ENCODE results near the gene IMMP1L. TPM values are rescaled to one million over a fixed set of nuclear protein-coding genes. Genes with fewer than 3 reads are reported as not detected.

Gene IMMP1L, protein sequence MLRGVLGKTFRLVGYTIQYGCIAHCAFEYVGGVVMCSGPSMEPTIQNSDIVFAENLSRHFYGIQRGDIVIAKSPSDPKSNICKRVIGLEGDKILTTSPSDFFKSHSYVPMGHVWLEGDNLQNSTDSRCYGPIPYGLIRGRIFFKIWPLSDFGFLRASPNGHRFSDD
- total RNA-seq, result 10 to 100 TPM in 3 of 4 donors, 1 to 10 TPM in 1; 8.0 to 32.3 (median 19.2) TPM

DNA sequence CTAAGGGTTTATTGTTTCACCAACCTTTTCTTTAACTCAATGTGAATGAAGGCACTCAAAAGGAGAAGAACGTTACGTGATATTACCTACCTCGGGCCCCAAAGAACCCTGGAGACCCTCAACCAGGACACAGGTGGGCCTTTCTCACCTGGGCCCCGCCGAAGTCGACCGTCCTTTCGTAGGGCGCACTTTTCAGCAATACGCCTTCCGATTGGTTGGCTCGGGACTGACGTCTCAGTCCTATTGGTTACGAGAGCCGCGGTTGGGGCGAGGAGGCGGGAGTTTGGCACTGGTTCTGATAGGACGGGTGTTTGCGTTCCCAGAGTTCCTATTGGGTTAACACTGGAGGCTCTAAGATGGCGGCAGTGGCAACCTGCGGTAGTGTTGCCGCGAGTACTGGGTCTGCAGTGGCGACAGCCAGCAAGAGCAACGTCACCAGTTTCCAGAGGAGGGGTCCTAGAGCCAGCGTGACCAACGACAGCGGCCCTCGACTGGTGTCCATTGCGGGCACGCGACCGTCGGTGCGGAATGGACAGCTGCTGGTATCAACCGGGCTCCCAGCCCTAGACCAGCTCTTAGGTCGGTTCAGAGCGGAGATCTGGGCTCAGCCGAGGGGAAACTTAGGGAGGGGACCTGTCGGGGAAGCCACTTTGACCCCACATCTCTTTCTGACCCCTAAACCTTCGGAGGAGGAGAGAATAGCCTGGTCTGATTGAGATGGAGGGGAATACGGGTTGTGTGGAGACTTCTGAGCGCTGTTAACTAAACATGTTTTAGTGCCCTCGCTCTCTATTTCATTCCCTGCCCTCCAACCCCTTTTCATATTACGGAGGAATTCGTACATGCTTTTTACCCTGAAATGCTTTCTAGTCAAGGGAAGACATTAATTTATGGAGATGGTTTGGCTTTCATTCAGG is at the start of gene IMMP1L, which contains the start of gene ELP4:
IMMP1L (minus strand) TSS at position 194 of the 917 bp plus-strand sequence. CDS start 46,346 bp downstream, outside the sequence.
ELP4 (plus strand) TSS at position 339 of the 917 bp plus-strand sequence; CDS start at position 357, 18 bp downstream.
- DNase-seq (ENCODE audit: low spot score) (peak; percentile 87), ATAC-seq (ENCODE audit: low FRiP score) (peak; percentile 99)
- TF ChIP-seq, protein P1, sequence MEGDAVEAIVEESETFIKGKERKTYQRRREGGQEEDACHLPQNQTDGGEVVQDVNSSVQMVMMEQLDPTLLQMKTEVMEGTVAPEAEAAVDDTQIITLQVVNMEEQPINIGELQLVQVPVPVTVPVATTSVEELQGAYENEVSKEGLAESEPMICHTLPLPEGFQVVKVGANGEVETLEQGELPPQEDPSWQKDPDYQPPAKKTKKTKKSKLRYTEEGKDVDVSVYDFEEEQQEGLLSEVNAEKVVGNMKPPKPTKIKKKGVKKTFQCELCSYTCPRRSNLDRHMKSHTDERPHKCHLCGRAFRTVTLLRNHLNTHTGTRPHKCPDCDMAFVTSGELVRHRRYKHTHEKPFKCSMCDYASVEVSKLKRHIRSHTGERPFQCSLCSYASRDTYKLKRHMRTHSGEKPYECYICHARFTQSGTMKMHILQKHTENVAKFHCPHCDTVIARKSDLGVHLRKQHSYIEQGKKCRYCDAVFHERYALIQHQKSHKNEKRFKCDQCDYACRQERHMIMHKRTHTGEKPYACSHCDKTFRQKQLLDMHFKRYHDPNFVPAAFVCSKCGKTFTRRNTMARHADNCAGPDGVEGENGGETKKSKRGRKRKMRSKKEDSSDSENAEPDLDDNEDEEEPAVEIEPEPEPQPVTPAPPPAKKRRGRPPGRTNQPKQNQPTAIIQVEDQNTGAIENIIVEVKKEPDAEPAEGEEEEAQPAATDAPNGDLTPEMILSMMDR (IDR thresholded peaks at IDR 0.05), result no peak

DNA sequence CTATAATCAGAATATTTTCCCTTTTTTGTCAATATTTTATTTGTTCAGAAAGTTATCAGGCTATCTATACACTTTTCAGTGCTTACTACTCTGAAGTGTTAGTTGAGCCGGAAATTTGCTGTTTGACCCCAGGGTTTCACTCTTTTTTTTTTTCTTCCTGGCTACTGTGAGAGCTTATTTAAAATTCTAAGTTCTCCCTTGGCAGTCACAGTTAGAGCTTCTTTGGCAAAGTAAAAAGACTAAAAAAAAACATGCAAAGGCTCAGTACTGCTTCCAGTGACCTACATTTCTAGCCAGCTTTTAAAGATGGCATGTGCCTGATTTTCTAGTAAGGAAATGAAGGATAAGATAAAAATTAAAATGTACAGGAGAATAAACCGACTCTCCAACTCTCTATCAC is 48.6 kb upstream of the IMMP1L start:
- TF ChIP-seq, protein P1 (IDR thresholded peaks at IDR 0.05), result no peak
- no peak for DNase-seq (ENCODE audit: low spot score)
- no peak for ATAC-seq (ENCODE audit: low FRiP score)

- no peak for ATAC-seq (ENCODE audit: low FRiP score)
- DNase-seq (ENCODE audit: low spot score), result no peak
- TF ChIP-seq, protein P1 (IDR thresholded peaks at IDR 0.05), result no peak
These were observed 46.5 kb upstream of the IMMP1L start for GRCh38 chr11:31555938-31556337.

DNA sequence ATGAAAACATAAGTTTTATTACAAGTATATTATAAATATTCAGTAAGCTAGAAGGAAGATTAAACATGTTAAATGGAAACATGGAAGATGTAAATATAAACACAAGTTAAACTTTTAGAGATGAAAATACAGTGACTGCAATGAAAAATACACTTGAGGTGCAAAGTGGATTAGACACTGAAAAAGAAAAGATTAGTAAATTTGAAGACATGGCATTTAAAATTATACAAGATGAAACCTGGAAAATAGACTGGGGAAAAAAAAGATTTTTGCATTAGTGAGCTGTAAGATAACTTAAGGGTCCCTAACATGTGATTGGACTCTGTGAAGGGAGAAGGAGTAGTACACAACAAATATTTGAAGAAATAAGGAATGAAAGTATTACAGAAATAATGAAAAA is 33.4 kb upstream of the IMMP1L start:
- ATAC-seq (ENCODE audit: low FRiP score), result no peak
- TF ChIP-seq, protein P1 (IDR thresholded peaks at IDR 0.05), result no peak
- no peak for DNase-seq (ENCODE audit: low spot score)

- no peak for DNase-seq (ENCODE audit: low spot score)
- no peak for ATAC-seq (ENCODE audit: low FRiP score)
- TF ChIP-seq, protein P1 (IDR thresholded peaks at IDR 0.05), result no peak
These were observed 26.1 kb upstream of the IMMP1L start for GRCh38 chr11:31535479-31535878.

DNA sequence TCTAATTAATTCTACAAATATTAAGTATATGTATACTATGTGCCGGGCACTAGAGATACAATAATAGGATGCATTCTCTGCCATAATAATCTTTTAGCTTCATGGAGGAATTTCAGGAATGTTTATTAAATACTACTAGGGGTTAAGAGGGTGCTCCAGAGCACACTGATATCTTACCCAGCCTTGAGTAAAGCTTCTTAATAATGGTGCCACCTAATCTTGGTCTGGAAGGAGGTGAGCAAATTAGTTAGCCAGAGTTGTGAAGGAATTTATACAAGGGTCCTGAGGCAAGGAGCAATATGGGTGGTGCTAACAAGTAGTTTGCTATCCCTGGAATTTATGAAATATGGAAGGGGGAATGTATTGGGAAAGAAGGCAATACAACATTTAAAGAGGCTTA is 21.9 kb upstream of the IMMP1L start:
- TF ChIP-seq, protein P1 (IDR thresholded peaks at IDR 0.05), result no peak
- no peak for DNase-seq (ENCODE audit: low spot score)
- ATAC-seq (ENCODE audit: low FRiP score), result no peak
